Measurements from ENCODE around the gene WWOX.

Gene WWOX

DNA sequence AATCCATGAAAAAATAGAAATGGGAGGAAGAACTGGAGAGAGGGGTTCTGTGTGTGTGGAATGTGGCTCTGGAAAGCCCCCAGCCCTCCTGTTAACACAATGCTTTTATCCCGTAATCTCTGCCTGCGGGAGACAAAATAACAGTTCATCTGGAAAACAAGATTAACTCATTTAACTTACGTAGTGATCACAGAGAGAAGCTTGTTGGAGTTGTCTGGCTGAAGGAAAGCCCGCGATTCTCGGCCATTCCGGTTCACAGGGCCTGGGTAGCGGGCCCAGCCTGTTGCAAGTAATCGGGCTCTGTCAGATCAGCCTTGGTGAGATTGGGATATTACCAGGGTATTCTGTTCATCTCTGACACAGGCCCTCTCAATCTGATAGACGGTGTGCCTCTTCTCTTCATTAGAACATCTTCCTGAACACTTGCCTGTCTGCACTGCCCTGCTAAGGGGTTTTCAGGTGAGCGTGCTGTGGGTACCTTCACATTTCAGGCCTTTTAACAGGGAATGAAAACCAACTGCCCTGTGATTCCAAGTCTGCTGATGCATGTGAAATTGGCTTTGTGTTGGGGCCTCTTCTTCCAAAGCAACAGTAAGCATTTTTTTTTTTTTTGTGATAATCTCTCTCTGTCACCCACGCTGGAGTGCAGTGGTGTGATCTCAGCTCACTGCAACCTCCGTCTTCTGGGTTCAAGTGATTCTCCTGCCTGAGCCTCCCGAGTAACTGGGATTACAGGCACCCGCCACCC is 609.9 kb downstream of the WWOX start:
- DNase-seq, result no peak

DNA sequence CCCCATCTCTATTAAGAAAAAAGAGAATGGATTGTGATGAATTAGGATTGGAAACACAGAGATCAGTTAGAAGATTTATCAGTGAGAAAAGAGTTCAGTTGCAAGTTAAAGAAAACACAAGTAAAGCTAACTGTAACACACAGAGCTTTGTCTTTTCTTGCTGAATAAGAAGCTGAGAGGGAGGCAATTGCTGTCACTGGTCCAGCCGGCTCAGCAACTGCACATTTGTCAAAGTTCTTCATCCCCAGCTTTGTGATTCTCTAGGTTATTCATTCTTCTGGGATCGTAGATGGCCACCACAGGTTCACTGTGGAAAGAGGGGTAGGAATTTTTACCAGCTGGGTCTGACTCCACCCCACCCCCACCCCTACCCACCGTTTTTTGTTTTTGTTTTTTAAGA is 615.7 kb downstream of the WWOX start:
- no peak for DNase-seq

DNA sequence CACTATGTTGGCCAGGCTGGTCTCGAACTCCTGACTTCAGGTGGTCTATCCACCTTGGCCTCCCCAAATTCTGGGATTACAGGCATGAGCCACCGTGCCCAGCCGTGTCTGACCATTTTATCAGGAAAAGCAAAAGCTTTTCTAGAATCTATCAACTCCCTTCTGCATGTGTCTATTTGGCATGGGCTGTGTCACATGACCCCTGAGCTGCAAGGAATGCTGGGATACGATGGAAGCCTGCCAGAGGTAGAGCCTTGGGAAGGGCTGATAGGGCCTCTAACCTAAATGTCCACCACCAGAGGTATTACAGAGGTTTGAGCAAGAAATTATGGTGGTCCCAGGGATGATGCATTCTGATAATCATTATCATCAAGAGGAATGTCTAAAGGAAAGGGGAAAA is 616.2 kb downstream of the WWOX start:
- no peak for DNase-seq

DNA sequence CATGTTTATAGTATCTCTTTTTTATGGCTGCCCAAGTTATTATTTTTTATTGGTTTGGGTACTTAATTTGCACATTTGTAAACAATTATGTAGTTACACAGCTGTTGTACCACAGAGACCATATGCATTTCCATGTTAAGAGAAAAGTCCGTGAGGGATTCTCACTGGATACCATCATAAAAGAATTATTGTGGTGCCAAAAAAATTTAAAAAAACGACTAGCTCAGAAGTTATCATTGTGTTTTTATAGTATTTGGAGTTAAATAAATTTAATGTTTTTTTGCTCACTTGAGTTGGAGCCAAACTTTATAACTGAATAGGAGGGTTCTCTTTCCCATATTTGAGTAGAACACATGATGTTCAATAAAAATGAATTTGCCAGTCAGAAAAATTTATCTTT is 618.7 kb downstream of the WWOX start:
- no peak for DNase-seq

DNA sequence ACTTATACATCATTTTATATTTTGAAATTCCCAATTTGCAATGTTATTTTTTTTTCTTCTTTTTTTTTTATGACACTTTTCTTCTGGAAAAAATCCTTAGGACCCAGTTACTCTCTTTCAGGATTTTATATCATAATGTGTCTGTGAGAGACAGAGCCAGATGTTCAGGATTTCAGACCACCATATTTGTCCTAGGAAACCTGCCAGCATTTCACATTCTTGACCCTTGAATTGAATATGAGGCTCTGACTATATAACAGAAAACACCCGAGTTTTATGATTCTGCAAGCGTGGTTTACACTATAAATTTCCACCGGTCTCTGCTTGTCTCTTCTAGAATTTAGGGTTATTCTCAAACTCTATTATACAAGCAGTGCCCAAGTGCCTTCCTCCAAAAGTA is 621.0 kb downstream of the WWOX start:
- no peak for DNase-seq

DNA sequence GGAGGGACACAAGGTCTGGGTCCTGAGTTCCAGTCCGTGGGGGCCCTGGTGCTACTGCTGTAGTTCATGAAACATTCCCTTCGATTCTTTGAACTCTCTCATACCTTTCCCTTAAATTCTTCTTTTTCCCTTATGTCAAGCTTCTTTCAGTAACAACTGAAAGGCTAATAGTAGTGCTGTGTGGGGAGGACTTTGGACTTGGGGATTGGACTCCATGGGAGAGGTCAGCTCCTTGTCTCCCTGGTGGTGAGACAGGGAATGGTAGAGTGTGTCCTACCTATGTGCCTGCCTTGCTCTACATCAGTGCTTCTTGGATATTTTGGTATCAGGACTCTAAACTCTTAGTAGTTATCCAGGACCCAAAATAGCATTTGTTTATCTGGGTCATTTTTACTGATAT is 628.1 kb downstream of the WWOX start:
- DNase-seq, result no peak

DNA sequence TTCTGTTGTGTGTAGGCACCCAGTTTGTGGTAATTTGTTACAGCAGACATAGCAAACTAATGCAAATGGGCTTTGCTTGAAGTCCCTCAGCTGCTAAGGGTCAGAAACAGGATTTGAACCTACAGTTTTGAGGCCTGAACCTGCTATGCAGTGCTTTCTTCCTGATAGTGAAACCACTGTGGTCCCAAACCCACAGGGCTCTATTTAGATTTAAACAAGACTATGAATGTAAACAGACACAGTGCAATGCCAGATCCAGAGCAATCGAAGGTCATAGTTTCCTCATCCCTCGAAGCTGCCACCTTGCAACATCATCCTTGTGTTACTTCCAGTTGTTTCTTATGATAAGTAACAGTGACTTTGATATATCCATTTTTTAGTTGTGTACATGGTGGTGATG is 630.2 kb downstream of the WWOX start:
- no peak for DNase-seq

DNA sequence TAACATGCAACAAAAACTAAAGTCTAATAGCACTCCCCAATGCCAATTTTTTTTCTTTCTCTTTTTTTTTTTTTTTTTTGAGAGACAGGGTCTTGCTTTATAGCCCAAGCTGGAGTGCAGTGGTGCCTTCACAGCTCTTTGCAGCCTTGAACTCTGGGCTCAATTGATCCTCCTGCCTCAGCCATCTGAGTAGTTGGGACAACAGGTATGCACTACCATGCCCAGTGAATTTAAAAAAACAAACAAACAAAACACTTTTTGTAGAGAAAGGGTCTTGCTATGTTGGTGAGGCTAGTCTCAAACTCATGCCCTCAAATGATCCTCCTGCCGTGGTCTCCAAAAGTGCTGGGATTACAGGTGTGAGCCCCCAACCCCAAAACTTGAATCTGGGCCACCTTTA is 632.3 kb downstream of the WWOX start:
- no peak for DNase-seq

DNA sequence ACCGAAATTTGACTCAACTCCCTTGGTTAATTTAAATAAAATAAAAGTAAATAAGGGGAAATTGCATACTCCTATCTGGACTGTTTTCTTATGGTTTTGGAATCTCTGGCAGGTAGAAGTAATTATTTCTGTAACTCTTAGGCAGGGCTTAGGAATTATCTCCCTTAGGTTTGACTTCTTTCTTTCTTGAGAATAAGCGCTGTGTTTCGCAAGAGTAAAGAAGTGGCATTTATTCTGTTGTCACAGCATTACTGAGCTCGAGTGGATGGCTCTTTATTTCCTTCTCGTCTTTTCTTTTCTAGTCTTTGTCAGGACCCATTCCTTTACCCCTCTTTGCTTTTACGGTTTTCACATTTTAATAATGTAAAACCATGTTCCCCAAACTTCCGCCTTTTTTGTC is 633.2 kb downstream of the WWOX start:
- no peak for DNase-seq

DNA sequence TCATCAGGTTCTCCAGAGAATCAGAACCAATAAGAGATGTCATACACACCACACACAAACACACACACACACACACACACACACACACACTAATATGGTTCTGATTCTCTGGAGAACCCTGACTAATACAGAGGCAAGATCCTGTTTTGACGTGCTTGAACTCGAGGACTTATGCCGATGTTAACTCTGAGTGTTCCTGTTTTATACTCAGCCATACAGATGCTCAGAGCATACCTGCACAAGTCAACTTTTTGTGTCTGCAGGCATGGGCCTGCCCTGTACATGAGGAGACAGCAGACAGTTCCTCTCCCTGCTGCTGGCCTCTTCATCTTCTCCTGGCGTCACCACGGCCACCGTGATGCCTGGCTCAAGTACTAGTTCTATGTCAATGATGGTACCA is 635.9 kb downstream of the WWOX start:
- DNase-seq, result no peak

DNA sequence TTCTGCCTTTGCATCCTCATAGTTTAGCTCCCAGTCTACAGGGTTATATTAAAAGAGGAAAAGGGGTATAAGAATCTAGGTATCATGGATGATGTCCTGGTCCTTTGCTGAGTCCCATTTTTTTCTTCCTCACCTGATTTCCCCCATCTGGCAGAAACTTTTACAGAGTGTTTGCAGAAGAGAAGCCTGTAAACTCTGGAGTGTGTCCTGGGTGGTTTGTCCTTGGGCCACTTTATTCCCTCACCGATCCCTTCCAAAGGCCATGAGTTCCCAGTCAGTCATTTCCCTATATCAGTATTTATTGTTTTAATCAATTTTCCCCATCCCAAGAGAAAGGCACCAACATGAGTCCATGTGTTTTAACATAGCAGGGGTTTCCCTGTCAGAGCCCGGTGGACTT is 638.2 kb downstream of the WWOX start:
- DNase-seq, result no peak

DNA sequence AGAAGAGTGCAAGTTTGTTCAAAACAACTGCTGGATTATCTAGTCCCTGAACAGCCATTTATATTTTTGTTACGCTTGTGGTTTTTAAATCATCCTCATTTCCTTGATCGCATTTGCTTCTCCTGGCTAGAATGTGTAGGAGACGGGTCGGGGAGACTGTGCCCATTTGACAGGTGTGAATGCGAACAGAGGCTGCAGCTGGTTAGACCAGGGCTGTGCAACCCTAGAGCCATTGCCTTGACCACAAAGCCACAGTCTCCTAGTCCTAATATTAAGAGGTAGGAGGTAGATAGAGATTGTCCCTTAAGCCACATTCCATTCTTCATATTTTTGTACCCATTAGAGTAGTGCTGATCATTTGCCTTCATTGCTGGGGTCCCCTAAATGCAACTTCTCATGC is 639.1 kb downstream of the WWOX start:
- DNase-seq, result no peak

DNA sequence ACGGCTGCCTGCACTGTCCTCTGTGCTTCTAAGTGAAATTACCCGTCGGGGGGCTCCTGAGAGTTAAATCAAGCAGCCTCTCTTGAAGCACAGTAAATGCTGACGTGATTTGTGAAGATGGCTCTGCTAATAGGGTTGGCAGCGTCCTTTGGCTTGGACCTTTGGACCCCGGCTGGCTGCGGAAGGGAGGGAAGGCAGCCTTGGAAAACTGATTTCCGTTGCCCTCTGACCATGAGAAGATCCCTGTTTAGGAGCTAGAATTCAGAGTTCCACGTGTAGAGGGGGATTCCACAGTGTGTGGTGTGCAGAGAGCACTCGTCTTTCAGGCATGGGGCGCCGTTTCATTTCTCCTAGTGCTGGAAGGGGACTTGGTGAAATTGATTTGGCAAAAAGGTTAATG is 640.8 kb downstream of the WWOX start:
- no peak for DNase-seq

DNA sequence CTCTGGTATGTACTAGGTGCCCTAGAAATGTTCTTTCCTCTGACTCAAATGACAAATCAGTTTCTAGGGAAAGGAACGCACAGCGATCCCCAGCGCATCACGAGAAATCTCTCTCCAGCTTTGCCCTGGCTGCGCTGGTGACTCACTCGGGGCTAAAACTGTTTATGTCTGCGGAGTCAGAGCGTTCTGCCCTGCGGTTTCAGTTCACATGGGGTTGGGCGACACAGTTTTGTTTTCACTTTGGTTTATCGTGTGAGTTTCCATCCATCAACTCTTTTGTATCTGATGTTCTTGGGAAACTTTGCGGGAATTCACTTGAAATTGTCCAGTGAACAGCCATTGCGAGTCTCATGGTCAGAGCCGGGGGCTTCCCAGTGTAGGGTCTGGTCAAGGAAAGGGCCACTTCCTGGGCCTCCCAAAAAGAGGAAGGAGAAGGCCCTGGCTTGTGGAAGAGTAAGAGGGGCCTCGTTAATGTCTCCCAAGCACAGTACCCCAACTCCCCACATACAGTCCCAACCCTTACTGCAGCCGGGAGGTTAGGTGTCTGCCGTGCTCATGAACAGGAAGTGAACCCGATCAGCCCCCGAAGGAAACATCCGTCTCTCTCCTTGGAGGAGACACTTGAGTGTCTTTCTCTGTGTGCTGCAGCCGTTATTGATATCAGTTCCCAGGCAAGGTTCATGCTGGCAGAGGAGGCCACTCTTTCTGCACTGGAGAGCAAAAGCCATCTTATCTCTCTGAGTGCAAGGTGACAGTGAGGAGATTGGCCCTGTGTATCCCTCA is 643.2 kb downstream of the WWOX start:
- DNase-seq, result peak; percentile 70

DNA sequence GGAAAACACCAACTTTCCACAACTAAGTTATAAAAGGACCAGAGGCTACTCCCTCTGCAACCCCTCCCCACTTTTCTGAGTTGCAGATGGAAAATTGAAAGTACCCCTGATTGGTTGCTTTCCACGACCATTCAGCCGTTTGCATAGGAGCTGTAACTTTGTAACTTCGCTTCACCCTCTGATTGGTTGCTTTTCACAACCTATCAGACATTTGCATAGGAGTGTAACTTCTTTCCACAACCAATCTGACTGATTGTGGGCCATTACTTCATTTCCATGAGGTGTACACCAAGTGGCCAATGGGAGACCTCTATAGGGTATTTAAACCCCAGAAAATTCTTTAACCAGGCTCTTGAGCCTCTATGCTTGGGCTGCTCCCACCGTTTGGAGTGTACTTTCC is 644.1 kb downstream of the WWOX start:
- no peak for DNase-seq

DNA sequence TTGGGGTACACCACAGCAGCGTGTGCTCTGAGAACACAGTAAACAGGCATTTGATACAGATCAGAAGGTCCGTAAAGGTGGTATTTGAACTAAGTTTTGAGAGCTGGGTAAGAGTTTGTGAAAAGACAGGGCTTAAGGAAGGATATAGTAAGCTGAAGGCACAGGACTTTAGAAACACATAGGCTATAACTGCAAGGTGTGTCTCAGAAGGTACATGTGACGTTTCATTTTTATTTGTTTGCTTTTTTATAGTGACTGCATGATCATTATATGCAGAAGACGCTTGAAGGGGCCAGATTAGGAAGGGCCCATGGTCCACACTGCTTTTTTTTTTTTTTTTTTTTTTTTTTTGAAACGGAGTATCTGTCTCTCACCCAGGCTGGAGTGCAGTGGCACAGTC is 644.6 kb downstream of the WWOX start:
- no peak for DNase-seq

DNA sequence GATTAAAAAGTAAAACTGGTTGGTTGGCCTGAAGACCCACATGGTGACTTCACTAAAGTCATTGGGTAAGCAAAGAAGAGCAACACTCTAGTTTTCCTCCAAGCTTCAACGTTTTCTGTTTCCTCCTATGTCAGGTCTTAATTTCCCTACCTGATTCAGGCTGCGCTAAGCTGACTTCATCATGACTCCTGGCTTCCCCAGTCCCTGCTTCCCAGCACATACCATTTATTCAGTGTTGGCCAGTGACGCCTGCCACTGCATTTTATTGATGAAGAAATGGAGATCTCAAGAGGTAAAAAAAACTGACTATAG is 645.3 kb downstream of the WWOX start:
- no peak for DNase-seq

DNA sequence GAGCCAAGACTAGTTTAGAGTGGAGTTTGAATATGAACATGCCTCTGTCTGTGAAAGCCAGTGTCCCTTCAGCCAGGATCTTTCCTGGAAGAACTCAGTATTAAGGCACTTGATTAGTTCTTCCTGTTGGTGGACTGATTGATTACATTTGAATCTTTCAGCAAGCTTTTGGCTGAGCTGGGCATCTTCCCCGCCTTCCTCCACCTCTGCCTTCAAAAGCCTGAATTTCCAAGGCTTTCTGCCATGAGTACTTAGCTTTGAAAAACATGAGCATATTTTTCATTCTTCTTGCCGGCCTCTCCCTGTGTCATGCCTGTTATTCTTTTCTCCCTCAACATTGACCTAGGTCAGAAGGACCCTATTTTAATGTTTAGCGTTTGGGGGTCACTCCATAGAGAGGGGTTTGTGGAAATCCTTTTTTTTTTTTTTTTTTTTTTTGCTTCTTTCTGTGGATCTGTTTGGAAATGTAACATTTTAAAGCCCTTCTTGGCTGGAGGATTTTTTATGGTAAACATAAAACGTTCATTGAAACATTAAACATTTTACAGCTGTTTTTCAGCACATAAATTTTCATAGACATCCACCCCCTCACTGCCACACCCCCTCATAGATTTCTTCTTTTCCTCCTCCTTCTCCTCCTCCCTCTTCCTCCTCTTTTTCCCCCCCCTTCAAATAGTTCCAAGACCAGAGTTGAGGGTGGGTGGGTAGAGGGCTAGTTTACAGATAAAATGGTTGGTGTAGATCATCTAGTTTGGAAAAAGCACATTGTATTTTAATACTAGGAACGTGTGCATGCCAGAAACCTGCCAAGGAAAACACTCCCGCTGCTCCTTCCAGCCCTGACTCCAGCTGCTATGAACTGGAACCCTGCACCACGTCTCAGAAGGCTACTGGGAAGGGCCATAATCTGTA is 645.9 kb downstream of the WWOX start:
- DNase-seq, result no peak

DNA sequence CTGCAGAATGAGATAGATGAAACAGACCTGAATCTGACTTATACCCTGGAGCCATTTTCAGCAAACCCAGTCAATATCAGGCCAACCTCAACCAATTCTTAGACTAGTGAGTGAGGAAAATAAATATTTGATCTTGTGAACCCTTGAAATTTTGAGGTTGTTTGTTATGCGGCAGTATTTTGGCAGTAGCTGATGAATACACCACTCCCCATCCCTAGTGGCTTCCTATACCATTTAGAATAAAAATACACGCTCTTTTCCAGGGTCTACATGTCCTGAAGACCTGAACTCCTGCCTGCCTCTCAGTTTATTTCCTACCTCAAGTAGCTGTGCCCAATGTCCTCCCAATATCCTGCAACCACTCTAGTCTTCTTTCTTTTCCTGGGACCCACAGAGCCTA is 647.3 kb downstream of the WWOX start:
- DNase-seq, result no peak

DNA sequence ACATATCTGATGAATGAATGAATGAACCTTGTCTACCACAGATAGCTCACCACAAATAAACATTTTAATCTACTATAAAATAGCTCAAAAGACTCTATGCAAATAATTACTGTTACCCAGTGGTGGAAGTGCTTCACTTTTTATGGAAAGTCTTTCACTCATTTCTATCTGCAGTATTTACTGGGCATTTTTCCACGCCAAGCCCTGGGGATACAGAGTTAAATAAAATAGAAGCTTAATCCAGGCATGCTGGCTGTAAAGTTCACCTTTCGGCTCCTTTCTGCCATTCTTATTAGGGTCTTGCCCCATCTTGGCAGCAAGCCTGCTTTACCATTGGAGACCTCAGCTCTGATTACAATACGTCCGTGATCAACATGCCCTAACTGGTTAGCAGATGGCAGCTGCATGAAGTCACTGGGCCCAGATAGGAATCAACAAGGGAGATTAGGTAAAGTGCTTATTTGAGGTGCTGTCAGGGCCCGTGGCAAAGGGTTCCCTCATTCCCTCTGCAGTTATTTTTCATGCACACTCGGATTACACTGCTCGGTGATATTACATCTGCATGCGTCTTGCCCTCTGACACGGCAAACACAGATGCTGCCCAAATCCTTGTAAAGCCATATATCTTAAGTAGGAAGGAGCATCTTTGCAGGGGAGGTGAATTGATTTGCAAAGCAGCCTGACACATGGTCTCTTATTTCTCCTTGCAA is 648.9 kb downstream of the WWOX start:
- DNase-seq, result no peak

DNA sequence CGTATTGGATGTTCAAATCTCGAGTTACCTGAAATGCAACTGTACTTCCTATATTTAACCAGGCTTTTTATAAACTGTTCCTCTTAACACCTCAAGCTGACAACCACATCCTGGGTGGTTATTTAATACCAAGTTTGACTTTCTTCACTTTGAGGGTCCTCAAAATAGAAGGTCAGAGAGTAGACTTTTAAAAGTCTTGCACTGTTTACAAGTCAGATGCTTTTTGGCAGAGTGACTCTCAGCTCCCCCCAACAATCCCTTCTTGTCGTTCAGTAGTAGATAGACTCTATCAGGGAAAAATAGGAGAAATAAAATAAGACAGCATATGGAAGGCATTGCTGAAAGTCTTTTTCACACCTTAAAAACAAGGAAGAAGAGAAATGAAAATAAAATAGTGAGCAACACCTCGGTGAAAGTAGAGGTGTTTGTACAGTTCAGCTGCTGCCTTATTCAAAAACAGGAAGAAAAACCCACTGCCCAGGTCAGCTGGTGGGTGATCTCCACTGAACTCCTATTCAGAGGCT is 650.4 kb downstream of the WWOX start:
- no peak for DNase-seq

DNA sequence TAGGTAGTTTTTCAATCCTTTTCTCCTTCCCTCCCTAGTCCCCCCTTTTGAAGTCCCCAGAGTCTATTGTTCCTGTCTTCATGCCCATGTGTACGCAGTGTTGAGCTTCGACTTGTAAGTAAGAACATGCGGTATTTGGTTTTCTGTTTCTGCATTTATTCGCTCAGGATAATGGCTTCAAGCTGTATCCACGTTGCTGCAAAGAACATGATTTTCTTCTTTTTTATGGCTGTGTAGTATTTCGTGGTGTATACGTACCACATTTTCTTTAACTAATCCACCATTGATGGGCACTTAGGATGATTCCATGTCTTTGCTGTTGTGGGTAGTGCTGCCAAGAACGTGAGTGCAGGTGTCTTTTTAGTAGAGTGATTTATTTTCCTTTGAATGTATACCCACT is 651.2 kb downstream of the WWOX start:
- DNase-seq, result no peak

DNA sequence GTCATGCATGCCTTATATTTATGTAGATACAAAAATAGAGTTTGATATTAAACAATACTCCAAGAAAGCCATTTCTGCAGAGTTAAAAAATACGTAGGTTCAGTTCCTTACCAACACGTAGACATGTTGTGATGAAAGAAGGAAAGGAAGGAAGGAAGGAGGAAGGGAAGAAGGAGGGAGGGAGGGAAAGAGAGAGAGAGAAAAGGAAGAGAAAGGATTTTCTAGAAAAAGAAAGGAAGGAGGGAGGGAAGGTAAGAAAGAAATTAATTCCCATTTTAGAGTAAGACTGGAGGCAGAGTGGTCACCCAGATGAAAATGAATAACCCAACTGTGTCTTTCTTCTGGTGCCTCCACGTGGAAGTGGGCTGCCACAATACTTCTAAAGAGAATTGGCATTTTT is 652.1 kb downstream of the WWOX start:
- DNase-seq, result no peak

Measured in CD4-positive, alpha-beta T cell treated with Interferon gamma for 1 hour (primary cell).